ENCODE results near the gene LOXL4.

The LOXL4 gene

DNA sequence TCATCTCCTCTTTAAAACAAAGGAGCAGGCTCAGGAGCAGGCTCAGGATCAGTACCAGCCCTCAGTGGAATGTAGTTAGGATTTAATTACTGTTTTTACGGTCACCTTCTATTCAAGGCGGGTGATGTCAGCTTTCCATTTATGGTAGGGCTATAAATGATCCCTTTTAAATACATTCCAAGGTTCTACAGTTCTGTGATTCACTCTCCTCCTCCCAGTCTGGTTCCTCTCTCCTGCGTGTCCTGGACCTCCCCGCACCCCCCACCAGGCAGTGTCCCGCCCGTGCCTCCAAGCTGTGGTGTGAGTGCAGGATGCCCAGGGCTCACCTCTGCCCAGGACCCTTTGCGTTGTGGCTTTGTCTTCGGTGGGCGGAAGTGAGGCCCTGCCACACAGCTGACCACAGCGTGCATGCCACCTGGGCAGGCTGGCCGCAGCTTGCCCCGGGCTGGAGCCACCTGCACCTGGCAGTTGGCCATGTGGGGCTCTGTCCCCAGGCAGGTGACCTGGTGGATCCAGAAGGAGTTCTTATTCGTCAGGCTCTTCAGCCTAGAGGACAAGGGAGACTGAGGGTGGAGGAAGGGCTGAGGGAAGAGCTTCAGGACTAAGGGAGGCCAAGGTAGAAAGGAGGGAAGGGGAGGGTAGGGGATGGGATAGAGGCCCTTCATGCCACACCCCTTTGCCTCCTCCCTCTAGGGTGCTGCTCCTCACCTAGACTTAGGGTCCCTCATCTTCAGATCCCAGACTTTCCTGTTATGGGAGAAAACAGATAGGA is 9.1 kb downstream of the LOXL4 start:
- TF ChIP-seq, protein P1, sequence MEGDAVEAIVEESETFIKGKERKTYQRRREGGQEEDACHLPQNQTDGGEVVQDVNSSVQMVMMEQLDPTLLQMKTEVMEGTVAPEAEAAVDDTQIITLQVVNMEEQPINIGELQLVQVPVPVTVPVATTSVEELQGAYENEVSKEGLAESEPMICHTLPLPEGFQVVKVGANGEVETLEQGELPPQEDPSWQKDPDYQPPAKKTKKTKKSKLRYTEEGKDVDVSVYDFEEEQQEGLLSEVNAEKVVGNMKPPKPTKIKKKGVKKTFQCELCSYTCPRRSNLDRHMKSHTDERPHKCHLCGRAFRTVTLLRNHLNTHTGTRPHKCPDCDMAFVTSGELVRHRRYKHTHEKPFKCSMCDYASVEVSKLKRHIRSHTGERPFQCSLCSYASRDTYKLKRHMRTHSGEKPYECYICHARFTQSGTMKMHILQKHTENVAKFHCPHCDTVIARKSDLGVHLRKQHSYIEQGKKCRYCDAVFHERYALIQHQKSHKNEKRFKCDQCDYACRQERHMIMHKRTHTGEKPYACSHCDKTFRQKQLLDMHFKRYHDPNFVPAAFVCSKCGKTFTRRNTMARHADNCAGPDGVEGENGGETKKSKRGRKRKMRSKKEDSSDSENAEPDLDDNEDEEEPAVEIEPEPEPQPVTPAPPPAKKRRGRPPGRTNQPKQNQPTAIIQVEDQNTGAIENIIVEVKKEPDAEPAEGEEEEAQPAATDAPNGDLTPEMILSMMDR (IDR thresholded peaks at IDR 0.05; ENCODE audit: extremely low read depth, missing control alignments) = no peak
- peak; percentile 4 for DNase-seq (ENCODE audit: low spot score)

DNA sequence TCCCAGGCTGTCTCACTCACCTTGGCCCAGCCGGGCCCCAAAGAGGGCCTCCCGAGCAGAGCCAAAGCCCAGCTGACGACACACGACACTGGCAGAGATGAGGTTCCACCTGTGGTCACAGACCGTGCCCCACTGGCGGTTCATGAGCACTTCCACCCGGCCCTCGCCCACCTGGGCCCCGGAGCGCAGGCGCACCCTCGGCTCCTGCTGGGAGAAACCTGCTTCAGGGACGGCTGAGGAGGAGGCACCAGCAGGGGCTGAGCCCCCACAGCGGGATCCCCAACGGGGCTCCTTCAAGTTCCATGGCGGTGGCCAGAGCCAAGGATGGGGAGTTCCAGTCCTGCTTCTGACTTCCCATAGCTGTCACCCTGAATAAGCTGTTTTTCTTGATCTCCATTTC is 10.0 kb downstream of the LOXL4 start:
- DNase-seq (ENCODE audit: low spot score) = peak; percentile 6
- TF ChIP-seq, protein P1 (IDR thresholded peaks at IDR 0.05; ENCODE audit: extremely low read depth, missing control alignments) = no peak

DNA sequence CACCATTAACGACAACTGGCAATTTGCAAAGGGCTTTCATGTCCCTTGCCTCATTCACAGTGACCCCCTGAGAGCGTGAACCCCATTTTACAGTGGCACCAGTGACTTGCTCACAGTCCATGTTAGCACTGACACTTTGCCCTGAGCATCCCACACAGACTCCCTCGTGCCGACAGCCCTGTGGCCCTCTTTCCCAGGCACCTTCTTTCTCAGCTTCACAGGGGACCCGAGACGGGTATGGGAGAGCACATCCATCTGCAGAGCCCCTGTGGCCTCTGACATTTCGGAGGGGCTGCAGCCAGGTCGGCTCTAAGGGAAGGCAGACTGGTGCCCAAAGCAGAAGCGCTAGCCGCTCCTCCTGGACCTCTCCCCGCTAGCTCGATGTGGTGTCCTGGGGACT is 10.8 kb downstream of the LOXL4 start:
- DNase-seq (ENCODE audit: low spot score) = no peak
- TF ChIP-seq, protein P1 (IDR thresholded peaks at IDR 0.05; ENCODE audit: extremely low read depth, missing control alignments) = no peak

DNA sequence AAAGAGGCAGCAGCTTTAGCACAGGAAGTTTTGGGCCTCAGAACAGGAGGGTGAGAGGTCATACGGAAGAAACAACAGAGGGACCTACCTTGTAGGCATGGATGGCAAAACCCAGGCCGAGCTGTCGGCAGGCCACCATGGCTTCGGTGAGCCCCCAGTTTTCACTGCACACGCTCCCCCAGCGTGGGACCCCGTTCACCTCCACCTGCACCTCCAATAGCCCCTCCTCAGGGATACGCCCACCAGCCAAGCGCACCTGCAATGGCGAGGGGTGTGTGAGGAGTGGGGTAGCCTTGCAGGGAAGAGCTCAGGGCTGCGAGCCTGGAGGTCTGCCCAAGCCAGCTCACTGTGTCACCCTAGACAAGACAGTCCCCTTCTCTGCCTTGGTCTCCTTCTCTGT is 11.3 kb downstream of the LOXL4 start:
- TF ChIP-seq, protein P1 (IDR thresholded peaks at IDR 0.05; ENCODE audit: extremely low read depth, missing control alignments) = no peak
- DNase-seq (ENCODE audit: low spot score) = peak; percentile 4

DNA sequence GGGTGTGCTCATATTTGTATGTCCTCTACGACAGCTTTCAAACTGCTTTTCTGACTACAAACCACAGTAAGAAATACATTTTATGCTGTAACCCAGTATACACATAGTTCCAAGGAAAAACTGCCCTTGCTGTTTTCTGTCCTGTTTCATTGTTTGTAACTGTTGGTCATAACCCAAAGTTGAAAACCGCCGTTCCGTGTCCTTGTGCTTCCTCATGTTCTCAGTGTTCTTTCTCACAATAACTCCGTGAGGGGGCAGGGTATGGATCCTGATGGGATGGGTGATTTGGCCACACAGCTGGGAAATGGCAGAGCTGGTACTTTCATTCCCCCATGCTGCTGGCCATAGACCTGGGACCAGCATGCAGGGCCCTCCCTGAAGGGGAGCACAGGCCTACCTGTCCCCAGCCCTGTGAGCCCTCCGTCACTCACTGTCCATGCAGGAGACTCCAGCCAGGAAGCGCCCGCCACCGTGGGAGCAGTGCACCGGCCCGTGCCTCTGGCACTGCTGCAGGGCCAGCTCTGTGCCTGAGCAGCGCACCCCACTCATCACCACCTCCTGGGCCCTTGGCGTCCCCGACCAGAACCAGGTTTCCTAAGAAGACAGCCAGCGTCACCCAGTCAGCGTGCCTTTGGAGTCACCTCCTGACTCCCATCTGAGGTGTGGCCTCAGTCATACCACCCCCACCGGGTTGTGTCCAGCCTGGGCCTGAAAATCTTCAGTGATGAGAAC is 12.7 kb downstream of the LOXL4 start:
- DNase-seq (ENCODE audit: low spot score) = peak; percentile 2
- TF ChIP-seq, protein P1 (IDR thresholded peaks at IDR 0.05; ENCODE audit: extremely low read depth, missing control alignments) = no peak

DNA sequence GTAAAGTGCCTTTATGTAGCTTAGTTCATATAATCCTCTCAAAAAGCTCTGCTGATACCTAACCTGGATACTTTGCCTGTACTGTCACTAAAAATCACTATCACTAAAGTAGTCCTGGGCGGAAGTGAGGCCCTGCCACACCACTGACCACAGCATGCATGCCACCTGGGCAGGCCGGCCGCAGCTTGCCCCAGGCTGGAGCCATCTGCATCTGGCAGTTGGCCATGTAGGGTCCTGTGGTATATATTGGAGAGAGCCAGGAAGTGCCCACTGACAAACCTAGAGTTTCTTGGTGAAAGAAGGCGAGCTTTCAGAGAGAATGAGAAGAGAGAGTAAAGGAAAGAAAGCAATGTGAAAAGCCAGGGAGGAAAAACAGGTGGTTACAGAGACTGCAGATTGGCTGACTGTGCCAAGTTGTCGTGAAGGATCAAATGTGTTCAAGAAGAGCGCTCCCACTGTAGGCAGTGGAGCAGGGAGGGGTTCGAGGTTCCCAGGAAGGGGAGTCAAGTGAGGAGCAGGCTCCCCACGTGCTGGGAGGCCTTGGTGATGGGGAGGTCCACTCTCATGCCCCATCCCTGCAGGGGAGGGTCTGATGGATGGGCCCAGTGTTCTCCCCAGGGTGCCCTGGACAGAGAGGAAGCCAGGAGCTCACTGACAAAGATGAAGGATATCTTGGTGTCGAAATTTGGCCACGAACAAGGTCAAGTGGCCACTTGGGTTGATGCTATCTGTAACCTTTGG is 13.6 kb downstream of the LOXL4 start:
- DNase-seq (ENCODE audit: low spot score) = no peak
- TF ChIP-seq, protein P1 (IDR thresholded peaks at IDR 0.05; ENCODE audit: extremely low read depth, missing control alignments) = no peak

DNA sequence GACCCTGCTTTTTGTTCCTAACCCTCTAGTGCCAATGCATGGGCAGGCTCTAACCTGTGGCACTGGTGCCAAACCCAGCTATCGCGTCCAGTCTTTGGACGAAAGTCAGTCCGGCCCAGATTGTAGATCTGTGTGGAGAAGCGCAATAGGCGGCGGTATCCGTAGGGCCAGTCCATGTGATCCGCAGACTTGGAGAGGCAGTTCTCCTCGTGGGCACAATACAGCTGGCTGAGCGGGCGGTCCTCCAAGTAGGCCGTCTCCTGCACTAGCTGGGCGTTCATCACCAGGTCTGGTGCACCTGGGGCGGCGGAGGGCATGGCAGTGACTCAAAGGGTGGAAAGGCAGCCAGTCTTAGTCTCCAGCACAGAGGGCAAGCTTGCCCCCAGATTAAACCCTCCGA is 14.5 kb downstream of the LOXL4 start:
- DNase-seq (ENCODE audit: low spot score) = no peak
- TF ChIP-seq, protein P1 (IDR thresholded peaks at IDR 0.05; ENCODE audit: extremely low read depth, missing control alignments) = no peak

Data from GM20000 (cell line).